HepG2 (cell line): Measurements from ENCODE around the gene MAOB. TPM values are rescaled to one million over a fixed set of nuclear protein-coding genes. Genes with fewer than 3 reads are reported as not detected.

Experiments used
- ATAC-seq: fragments of 200-7000 bp; cut with Tn5 transposase; 3 replicates; pipeline ENCODE4 v1.9.1; 2020; ENCODE audit warnings: mild to moderate bottlenecking, moderate library complexity
- BruUV-seq: library from RNA; stranded (reverse); fragments of 400-500 nt; replicated peaks from 2 replicates; lab custom pipeline; 2021; lab: Mats Ljungman, UMichigan
- CTCF ChIA-PET: fragments of 300-600 bp; formaldehyde crosslinking; extraction: SDS; loops from one replicate; lab custom pipeline; 2021; ENCODE audit warnings: low total read pairs, inconsistent platforms, low intra/inter-chr PET ratio; lab: Yijun Ruan, JAX
- POLR2A ChIA-PET: fragments of 350-600 bp; sonication (Branson Sonifier 250); formaldehyde crosslinking; loops from one replicate; lab custom pipeline; 2020; ENCODE audit warnings: antibody characterized with exemption, inconsistent platforms; lab: Yijun Ruan, JAX
- DNase-seq: peaks from one replicate; pipeline ENCODE4 v3.0.0-alpha.2; 2015; ENCODE audit warnings: low spot score
- FAIRE-seq: peaks from 3 replicates; lab custom pipeline; 2011; peaks lifted over from hg19 to GRCh38; lab: Jason Lieb, UNC
- H2AFZ ChIP-seq: one replicate; pipeline ENCODE4 v1.6.1; 2011; ENCODE audit warnings: low read length, inconsistent platforms
- H3K27ac ChIP-seq: fragments of 300-600 bp; 3 replicates; pipeline ENCODE4 v1.8.0; 2011; ENCODE audit warnings: mixed run types, mild to moderate bottlenecking, mixed read lengths, low read length, inconsistent platforms; ENCODE audit not compliant: insufficient read depth; ENCODE audit errors: extremely low read length
- H3K27me3 ChIP-seq, 2 experiments: fragments of 200-600 bp in 1 of 2; 2 replicates in 1 of 2; 3 replicates in 1 of 2; pipeline versions ENCODE4 v1.6.0 to v1.8.0; 2011; ENCODE audit warnings: low read length in 2 of 2, mild to moderate bottlenecking in 2 of 2, moderate library complexity in 2 of 2, inconsistent platforms in 1 of 2; ENCODE audit not compliant: insufficient read depth in 2 of 2, control insufficient read depth in 1 of 2
- H3K36me3 ChIP-seq, 2 experiments: fragments of 200-600 bp in 1 of 2; replicated peaks in 1 of 2; 2 replicates in 1 of 2; 3 replicates in 1 of 2; pipeline versions ENCODE4 v1.5.1 to v1.8.0; 2011; ENCODE audit warnings: low read length in 2 of 2, inconsistent platforms in 1 of 2; ENCODE audit not compliant: insufficient read depth in 2 of 2, control insufficient read depth in 1 of 2
- H3K4me1 ChIP-seq: 2 replicates; pipeline ENCODE4 v1.5.1; 2012; ENCODE audit warnings: low read length, inconsistent platforms; ENCODE audit not compliant: insufficient read depth
- H3K4me2 ChIP-seq: 2 replicates; pipeline ENCODE4 v1.6.0; 2011; ENCODE audit warnings: low read depth, low read length, inconsistent platforms
- H3K4me3 ChIP-seq, 3 experiments: fragments of 200-600 bp in 1 of 3; sonication (generic), shearing (Covaris generic) in 1 of 3; replicated peaks in 1 of 3; 2 replicates each; pipeline ENCODE4 v1.5.1; 2011 to 2016; ENCODE audit warnings: low read length in 3 of 3, inconsistent platforms in 2 of 3, low read depth in 2 of 3, mild to moderate bottlenecking in 2 of 3, control low read depth in 1 of 3, mixed read lengths in 1 of 3; ENCODE audit not compliant: insufficient read depth in 1 of 3
- H3K79me2 ChIP-seq: one replicate; pipeline ENCODE4 v1.6.1; 2011; ENCODE audit warnings: low read length, inconsistent platforms; ENCODE audit not compliant: insufficient read depth
- H3K9ac ChIP-seq: 2 replicates; pipeline ENCODE4 v1.6.0; 2011; ENCODE audit warnings: mild to moderate bottlenecking, low read depth, low read length, inconsistent platforms; ENCODE audit not compliant: insufficient read depth
- H3K9me3 ChIP-seq: 2 replicates; pipeline ENCODE4 v1.5.1; 2012; ENCODE audit warnings: mild to moderate bottlenecking, low read length
- H4K20me1 ChIP-seq: 2 replicates; pipeline ENCODE4 v1.6.0; 2011; ENCODE audit warnings: inconsistent platforms, mild to moderate bottlenecking, low read length, moderate library complexity; ENCODE audit not compliant: insufficient read depth
- ARID5B ChIP-seq: IDR thresholded peaks from 2 replicates; pipeline ENCODE4 v1.4.0; 2020; ENCODE audit warnings: mild to moderate bottlenecking, missing genetic modification reagents
- EED ChIP-seq: sonication (generic); formaldehyde crosslinking; IDR thresholded peaks from 2 replicates; pipeline ENCODE4 v1.5.0; 2020; ENCODE audit warnings: mild to moderate bottlenecking, missing genetic modification reagents
- GMEB2 ChIP-seq: IDR thresholded peaks from 2 replicates; pipeline ENCODE4 v1.6.1; 2016; ENCODE audit warnings: missing biosample characterization, missing genetic modification reagents, low read depth
- HNF4G ChIP-seq, 2 experiments: sonication (generic) in 1 of 2; formaldehyde crosslinking in 1 of 2; IDR thresholded peaks; 2 replicates each; pipeline versions ENCODE4 v1.4.0 to v1.6.1; 2011 to 2020; ENCODE audit warnings: borderline replicate concordance in 2 of 2, low read depth in 2 of 2, mild to moderate bottlenecking in 2 of 2, low read length in 1 of 2, missing genetic modification reagents in 1 of 2, moderate library complexity in 1 of 2
- HOXD1 ChIP-seq: sonication (generic); formaldehyde crosslinking; IDR thresholded peaks from 2 replicates; pipeline ENCODE4 v1.5.0; 2020; ENCODE audit warnings: missing genetic modification reagents
- MATR3 ChIP-seq: sonication (generic); formaldehyde crosslinking; IDR thresholded peaks from 2 replicates; pipeline ENCODE4 v1.4.0; 2020; ENCODE audit warnings: missing genetic modification reagents
- NR2F2 ChIP-seq: IDR thresholded peaks from 2 replicates; pipeline ENCODE4 v1.6.1; 2012; ENCODE audit warnings: low read depth, inconsistent platforms, borderline replicate concordance
- PAXIP1 ChIP-seq: sonication (generic); formaldehyde crosslinking; conservative IDR thresholded peaks from 2 replicates; pipeline ENCODE4 v1.4.0; 2020; ENCODE audit warnings: mild to moderate bottlenecking, missing genetic modification reagents, moderate library complexity
- SOX5 ChIP-seq: IDR thresholded peaks from 2 replicates; pipeline ENCODE4 v1.6.1; 2016; ENCODE audit warnings: borderline replicate concordance
- YEATS4 ChIP-seq: sonication (generic); formaldehyde crosslinking; IDR thresholded peaks from 2 replicates; pipeline ENCODE4 v1.4.0; 2020; ENCODE audit warnings: missing genetic modification reagents, borderline replicate concordance
- ZFYVE20 ChIP-seq: sonication (generic); formaldehyde crosslinking; IDR thresholded peaks from 2 replicates; pipeline ENCODE4 v1.8.0; 2023; ENCODE audit warnings: low read depth, mild to moderate bottlenecking, moderate library complexity, missing genetic modification reagents, borderline replicate concordance
- ZNF513 ChIP-seq: sonication (generic); formaldehyde crosslinking; conservative IDR thresholded peaks from 2 replicates; pipeline ENCODE4 v1.5.0; 2020; ENCODE audit warnings: missing genetic modification reagents
- ZNF629 ChIP-seq: sonication (generic); formaldehyde crosslinking; conservative IDR thresholded peaks from 2 replicates; pipeline ENCODE4 v1.5.0; 2020; ENCODE audit warnings: missing genetic modification reagents
- WGBS: methylation state at CpG from one replicate; pipeline ENCODE4 v1.1.6; 2017; ENCODE audit warnings: low lambda C conversion rate; 5-methylcytosine and 5-hydroxymethylcytosine counted together
- in situ Hi-C: cut with HindIII; loops from 2 replicates; pipeline ENCODE4 v1.10.0; 2017; ENCODE audit warnings: low pct_unique_long_range_greater_than_20kb; ENCODE audit not compliant: extremely low pct_ligation_motif_present
- intact Hi-C: fragments of 100-400 bp; cut with micrococcal nuclease; formaldehyde crosslinking; loops from one replicate; pipeline ENCODE4 v1.10.0; 2022; ENCODE audit not compliant: unreplicated experiment
- polyA plus RNA-seq, 8 experiments: library from polyadenylated mRNA; depleted of rRNA in 3 of 8; stranded (reverse) in 7 of 8; unstranded in 1 of 8; fragments of >200 nt; fragmentation: Illumina TruSeq in 4 of 8; extraction: Trizol in 4 of 8; gene quantifications; 2 replicates each; pipeline versions ENCODE4 v1.2.1 to v1.2.3, GENCODE V29; 2011 to 2016; ENCODE audit warnings: low read depth in 4 of 8, missing spikeins in 1 of 8, mixed read lengths in 1 of 8; ENCODE audit not compliant: insufficient read depth in 1 of 8
- total RNA-seq, 5 experiments: library from RNA; depleted of rRNA; stranded (reverse); fragments of >200 nt; fragmentation: Illumina TruSeq; extraction: Trizol; gene quantifications; 2 replicates each; pipeline ENCODE4 v1.2.3, GENCODE V29; 2016; ENCODE audit warnings: low read depth in 1 of 5

Gene MAOB
- total and polyA plus RNA-seq, 2 of the 13 experiments (the other 11 are each of a cell fraction or from before 2014, with no cell fraction given) = 11.0 to 19.0 TPM

- CTCF ChIA-PET = no interaction called here
- FAIRE-seq = no peak
- POLR2A ChIA-PET = interaction anchor here (1.0 kb wide), 1 partner anchor 26 kb away, joined by 4 read pairs; no protein-coding TSS in a partner anchor
- TF ChIP-seq HNF4G (IDR thresholded peaks at IDR 0.05; ENCODE audit: borderline replicate concordance, low read depth, low read length) = 0 out of 2 replicates have a peak, but pooled peaks have one; percentile 25
- no peak for TF ChIP-seq HNF4G (CRISPR knock-in tag; IDR thresholded peaks at IDR 0.05; ENCODE audit: borderline replicate concordance, low read depth)
- TF ChIP-seq YEATS4 (CRISPR knock-in tag) = no peak
- peak; percentile 40; the same call in 1 of the 2 replicates for TF ChIP-seq ARID5B (CRISPR knock-in tag)
- TF ChIP-seq SOX5 = peak; percentile 12; the same call in 1 of the 2 replicates
- TF ChIP-seq PAXIP1 (CRISPR knock-in tag) = peak; percentile 51
- no peak for TF ChIP-seq NR2F2
- no peak for TF ChIP-seq ZFYVE20 (CRISPR knock-in tag)
- no peak for TF ChIP-seq EED (CRISPR knock-in tag)
- no peak for TF ChIP-seq HOXD1 (CRISPR knock-in tag)
- TF ChIP-seq ZNF513 (CRISPR knock-in tag) = no peak
- TF ChIP-seq MATR3 = no peak
- no peak for TF ChIP-seq GMEB2 (CRISPR knock-in tag)
- TF ChIP-seq ZNF629 (CRISPR knock-in tag) = no peak
These were observed 154.2 kb downstream of the MAOB start for GRCh38 chrX:43728002-43728401.

More at GRCh38 chrX:43728002-43728401, 154.2 kb downstream of the MAOB start:
- H3K4me3 ChIP-seq = no peak overlapping the region
- intact Hi-C loops = loop anchor here (5.0 kb wide), 1 partner anchor 71 kb away; the partner anchor contains the start of gene MAOA
- peaks cover 30% of the 10 kb centered on the region for H3K4me1 ChIP-seq
- no peaks in the 10 kb centered on the region for H3K9me3 ChIP-seq
- H3K27me3 ChIP-seq = no peaks in the 10 kb centered on the region
- no peaks in the 10 kb centered on the region for H4K20me1 ChIP-seq
- peak; percentile 64 for ATAC-seq
- in situ Hi-C loops = no loop called here
- no peak overlapping the region for H2AFZ ChIP-seq
- peaks cover 2 to 3% of the 10 kb centered on the region in 2 experiments; a peak in 3 of 5 replicates for H3K36me3 ChIP-seq
- no peak overlapping the region for H3K9ac ChIP-seq
- no peaks in the 10 kb centered on the region for H3K79me2 ChIP-seq
- WGBS = 24% methylated on average over 5 of the region's 5 CpGs
- H3K4me2 ChIP-seq = 0 out of 2 replicates have a peak overlapping the region, but pooled peaks have one; percentile 14
- peak; percentile 35 for DNase-seq
- no TSS peak for BruUV-seq
- H3K27ac ChIP-seq = peak overlapping the region; percentile 26
